Measurements from ENCODE around the gene SMCO1.
"Not testable (repeated sequence)": the region's sequence is repeated elsewhere in the genome, so short reads cannot be mapped to it uniquely, and the experiment has no call there.

The SMCO1 gene

GRCh38 chr3:196486263-196486662, 28.9 kb downstream of the SMCO1 start:
- no peak for DNase-seq

DNA sequence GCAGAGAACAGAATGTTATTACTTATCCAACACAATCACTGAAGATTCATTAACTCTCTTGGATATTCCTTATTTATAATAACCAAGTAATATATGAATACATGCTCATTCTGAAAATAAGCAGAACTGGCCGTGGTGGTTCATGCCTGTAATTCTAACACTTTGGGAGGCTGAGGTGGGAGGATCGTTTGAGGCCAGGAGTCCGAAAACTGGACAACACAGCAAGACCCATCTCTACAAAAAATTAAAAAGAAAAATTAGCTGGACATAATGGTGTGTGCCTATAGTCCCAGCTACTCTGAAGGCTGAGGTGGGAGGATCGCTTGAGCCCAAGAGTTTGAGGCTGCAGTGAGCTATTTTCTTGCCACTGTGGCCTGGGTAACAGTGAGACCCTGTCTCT, 37.5 kb downstream of the SMCO1 start:
- DNase-seq = no peak

DNA sequence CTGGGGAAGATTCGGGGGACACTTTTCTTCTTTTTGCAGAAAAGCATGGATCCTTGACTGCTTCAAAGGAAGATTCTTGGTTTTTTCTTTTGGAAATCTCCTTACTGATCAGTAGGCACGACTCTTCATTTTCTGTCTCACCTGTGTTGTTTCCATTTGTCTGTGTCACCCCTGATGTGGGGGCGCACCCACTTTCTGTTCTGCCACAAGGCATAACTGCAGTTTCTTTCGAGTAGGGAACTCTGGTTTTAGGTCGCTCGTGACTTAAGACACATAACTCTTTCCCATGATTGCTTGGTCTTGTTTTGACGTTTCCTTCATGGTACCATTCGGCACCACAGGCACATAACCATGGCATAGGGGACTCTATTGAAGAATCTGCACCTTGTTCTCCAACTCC, 42.9 kb downstream of the SMCO1 start:
- DNase-seq = no peak

DNA sequence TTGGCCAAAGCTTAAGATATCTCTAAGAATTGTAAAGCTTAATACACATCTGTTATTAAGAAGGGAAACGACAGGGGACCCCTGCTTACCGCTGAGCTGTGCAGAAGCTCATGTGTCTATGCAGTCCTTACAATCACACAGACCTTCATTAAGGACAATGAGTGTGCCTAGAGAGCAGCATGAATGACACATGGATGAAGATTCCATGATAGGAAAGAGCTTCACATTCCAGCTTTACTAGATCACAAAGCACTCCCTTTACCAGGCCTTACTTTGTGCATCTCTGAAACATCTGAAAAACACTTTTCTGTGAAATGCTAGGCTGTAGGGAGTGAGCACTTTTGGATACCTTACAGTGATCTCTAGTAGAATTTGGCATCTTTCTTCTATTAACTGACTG, 43.6 kb downstream of the SMCO1 start:
- no peak for DNase-seq

DNA sequence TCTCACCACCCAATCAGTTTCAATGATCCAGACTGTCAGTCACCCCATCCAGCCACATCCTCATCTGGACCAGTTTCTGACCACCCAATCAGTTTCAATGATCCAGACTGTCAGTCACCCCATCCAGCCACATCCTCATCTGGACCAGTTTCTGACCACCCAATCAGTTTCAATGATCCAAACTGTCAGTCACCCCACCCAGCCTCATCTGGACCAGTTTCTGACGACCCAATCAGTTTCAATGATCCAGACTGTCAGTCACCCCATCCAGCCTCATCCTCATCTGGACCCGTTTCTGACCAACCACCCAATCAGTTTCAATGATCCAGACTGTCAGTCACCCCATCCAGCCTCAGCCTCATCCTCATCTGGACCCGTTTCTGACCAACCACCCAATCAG, 45.0 kb downstream of the SMCO1 start:
- DNase-seq = not testable (repeated sequence)

GRCh38 chr3:196463804-196464203, 51.3 kb downstream of the SMCO1 start:
- no peak for DNase-seq

DNA sequence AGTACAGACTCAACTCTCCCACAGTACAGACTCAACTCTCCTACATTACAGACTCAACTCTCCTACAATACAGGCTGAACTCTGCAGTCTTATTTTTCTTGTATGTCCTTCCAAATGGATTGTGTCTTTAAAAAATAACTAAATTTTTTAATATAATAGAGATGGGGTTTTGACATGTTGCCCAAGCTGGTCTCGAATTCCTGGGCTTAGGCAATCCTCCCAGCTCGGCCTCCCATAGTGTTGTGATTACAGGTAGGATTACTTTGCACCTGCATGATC, 51.7 kb downstream of the SMCO1 start:
- no peak for DNase-seq

DNA sequence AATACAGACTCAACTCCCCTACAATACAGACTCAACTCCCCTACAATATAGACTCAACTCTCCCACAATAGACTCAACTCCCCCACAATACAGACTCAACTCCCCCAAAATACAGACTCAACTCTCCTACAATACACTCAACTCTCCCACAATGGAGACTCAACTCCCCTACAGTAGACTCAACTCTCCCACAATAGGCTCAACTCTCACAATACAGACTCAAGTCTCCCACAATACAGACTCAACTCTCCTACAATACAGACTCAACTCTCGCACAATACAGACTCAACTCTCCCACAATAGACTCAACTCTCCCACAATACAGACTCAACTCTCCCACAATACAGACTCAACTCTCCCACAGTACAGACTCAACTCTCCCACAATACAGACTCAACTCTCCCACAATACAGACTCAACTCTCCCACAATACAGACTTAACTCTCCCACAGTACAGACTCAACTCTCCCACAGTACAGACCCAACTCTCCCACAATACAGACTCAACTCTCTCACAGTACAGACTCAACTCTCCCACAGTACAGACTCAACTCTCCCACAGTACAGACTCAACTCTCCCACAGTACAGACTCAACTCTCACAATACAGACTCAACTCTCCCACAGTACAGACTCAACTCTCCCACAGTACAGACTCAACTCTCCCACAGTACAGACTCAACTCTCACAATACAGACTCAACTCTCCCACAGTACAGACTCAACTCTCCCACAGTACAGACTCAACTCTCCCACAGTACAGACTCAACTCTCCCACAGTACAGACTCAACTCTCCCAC, 52.3 kb downstream of the SMCO1 start:
- not testable (repeated sequence) for DNase-seq

- DNase-seq = no peak
Observed at GRCh38 chr3:196458063-196458462, 57.1 kb downstream of the SMCO1 start.

- DNase-seq = not testable (repeated sequence)
Observed at GRCh38 chr3:196457470-196457869, 57.7 kb downstream of the SMCO1 start.
